Activated CD4-positive, CD25-positive, alpha-beta regulatory T cell treated with anti-CD3 and anti-CD28 coated beads, Interleukin-2, amount 50 U/mL, for 16 hours (primary cell): ENCODE measurements around the gene ARHGEF38.
"Not testable (repeated sequence)": the region's sequence is repeated elsewhere in the genome, so short reads cannot be mapped to it uniquely, and the experiment has no call there.

ENCODE experiments used
- DNase-seq: peaks from one replicate; pipeline ENCODE4 v3.0.0-alpha.2; 2020; ENCODE audit warnings: low read depth, low spot score

ARHGEF38 gene

GRCh38 chr4:105710012-105710600, 157.7 kb downstream of the ARHGEF38 start:
- no peak for DNase-seq

DNA sequence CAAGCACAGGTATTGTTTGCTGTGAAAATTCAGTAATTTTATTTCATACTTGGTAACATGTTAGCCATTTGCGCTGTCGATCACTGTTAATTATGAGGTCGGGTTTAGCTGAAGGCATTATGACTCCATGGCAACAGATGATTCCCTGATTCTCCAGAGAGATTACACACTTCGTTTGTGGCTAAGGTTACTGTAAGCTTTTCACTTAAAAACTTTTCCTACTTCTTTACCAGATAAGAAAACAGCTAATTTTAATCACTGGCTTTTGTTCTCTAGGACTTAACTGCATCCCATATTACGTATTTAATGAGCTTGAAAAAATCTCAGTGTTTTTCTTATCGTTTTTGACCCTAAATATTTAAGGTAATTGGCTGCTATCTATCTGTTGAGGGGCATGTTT, 158.3 kb downstream of the ARHGEF38 start:
- DNase-seq: no peak

- no peak for DNase-seq
Observed at GRCh38 chr4:105712766-105713165, 160.3 kb downstream of the ARHGEF38 start.

GRCh38 chr4:105714071-105714521, 161.7 kb downstream of the ARHGEF38 start:
- no peak for DNase-seq

DNA sequence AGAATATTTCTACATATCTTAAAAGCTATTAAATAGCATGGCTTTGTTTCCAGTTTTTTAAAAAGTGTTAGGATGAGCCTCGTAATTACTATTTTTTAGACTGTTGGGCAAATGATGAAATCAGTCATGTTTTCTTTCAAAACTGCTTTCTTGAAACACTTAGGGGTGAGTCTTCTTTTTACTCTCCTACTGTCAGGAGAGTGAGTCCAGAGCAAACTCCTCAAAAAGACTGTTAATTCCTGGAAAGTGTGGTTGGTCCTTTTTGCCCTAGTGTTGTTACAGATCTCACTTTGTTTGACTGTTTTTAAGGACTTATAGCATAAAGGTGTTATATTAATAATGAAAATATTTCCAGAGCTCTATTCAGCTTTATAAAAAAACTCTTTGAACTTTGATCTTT, 162.5 kb downstream of the ARHGEF38 start:
- DNase-seq: no peak

- DNase-seq: no peak
Observed at GRCh38 chr4:105715692-105716278, 163.4 kb downstream of the ARHGEF38 start.

GRCh38 chr4:105719204-105719603, 166.8 kb downstream of the ARHGEF38 start:
- no peak for DNase-seq

- no peak for DNase-seq
Observed at GRCh38 chr4:105725623-105726022, 173.2 kb downstream of the ARHGEF38 start.

- not testable (repeated sequence) for DNase-seq
Observed at GRCh38 chr4:105729895-105730294, 177.5 kb downstream of the ARHGEF38 start.
